Adrenal gland (tissue), 12 donors: ENCODE results near the gene DHRS7B. TPM values are rescaled to one million over a fixed set of nuclear protein-coding genes. Genes with fewer than 3 reads are reported as not detected.
"Not testable (repeated sequence)": the region's sequence is repeated elsewhere in the genome, so short reads cannot be mapped to it uniquely, and the experiment has no call there.

ENCODE experiments used
- DNase-seq, 7 donors: peaks; one replicate each; pipeline ENCODE4 v3.0.0-alpha.2; 2019 to 2020
- H3K27ac ChIP-seq, 5 donors: fragments of 200-600 bp; sonication (generic) in 4 of 5; 1 replicate in 3 of 5; 2 replicates in 2 of 5; pipeline versions ENCODE4 v1.5.1 to v1.8.0; 2016 to 2020; ENCODE audit warnings: mild to moderate bottlenecking in 1 of 5
- H3K27me3 ChIP-seq: fragments of 200-600 bp; 2 replicates; pipeline ENCODE4 v1.8.0; 2021
- H3K36me3 ChIP-seq, 2 donors: fragments of 200-600 bp; replicated peaks in 1 of 2; 1 replicate in 1 of 2; 2 replicates in 1 of 2; pipeline versions ENCODE4 v1.5.1 to v1.8.0; 2018 to 2022
- H3K4me1 ChIP-seq, 2 donors: fragments of 200-600 bp; replicated peaks in 1 of 2; 1 replicate in 1 of 2; 2 replicates in 1 of 2; pipeline versions ENCODE4 v1.5.1 to v1.8.0; 2018 to 2021
- H3K4me3 ChIP-seq, 4 donors: fragments of 200-600 bp; sonication (generic) in 3 of 4; one replicate each; pipeline ENCODE4 v1.5.1; 2016 to 2018
- H3K9me3 ChIP-seq, 3 donors: fragments of 200-600 bp; sonication (generic) in 1 of 3; replicated peaks in 1 of 3; 1 replicate in 2 of 3; 2 replicates in 1 of 3; pipeline versions ENCODE4 v1.5.1 to v1.8.0; 2016 to 2021
- CTCF ChIP-seq, 6 experiments: fragments of 450-650 bp in 4 of 6; fragments of 200-600 bp in 2 of 6; sonication (generic) in 1 of 6; IDR thresholded peaks; 1 replicate in 5 of 6; 2 replicates in 1 of 6; pipeline versions ENCODE4 v1.5.1 to v1.8.0; 2016 to 2021; ENCODE audit warnings: antibody characterized with exemption in 6 of 6, mild to moderate bottlenecking in 2 of 6, moderate library complexity in 1 of 6
- POLR2A ChIP-seq, 2 donors: fragments of 450-650 bp; IDR thresholded peaks; one replicate each; pipeline ENCODE4 v1.6.1; 2017; ENCODE audit warnings: antibody characterized with exemption in 2 of 2, mild to moderate bottlenecking in 2 of 2, moderate library complexity in 1 of 2
- WGBS, 4 donors: extraction: QIAGEN DNeasy Blood & Tissue Kit in 2 of 4; methylation state at CpG; one replicate each; pipeline versions ENCODE4 v1.1.5 to v1.1.7; 2013 to 2017; 5-methylcytosine and 5-hydroxymethylcytosine counted together
- intact Hi-C, 2 donors: fragments of 100-400 bp; cut with DNase I; formaldehyde crosslinking; loops; one replicate each; pipeline versions ENCODE4 v1.14.1 to v1.15.0; 2022 to 2023
- polyA plus RNA-seq, 3 donors: library from polyadenylated mRNA; stranded (reverse); fragments of 200-250 nt in 2 of 3; fragments of 350-450 nt in 1 of 3; fragmentation: Illumina TruSeq in 1 of 3; extraction: RNeasy Lipid Tissue Mini Kit (QIAGEN cat#74804) in 1 of 3; gene quantifications; one replicate each; pipeline ENCODE4 v1.2.3, GENCODE V29; 2013 to 2014
- total RNA-seq, 9 donors: library from RNA; depleted of rRNA in 4 of 9; stranded (reverse); fragments of >200 nt in 4 of 9; fragments of 120-200 nt in 1 of 9; fragmentation: NEBNext Ultra II Directional in 1 of 9; extraction: Animal tissue kit (Norgen Biotek cat#: 25700) in 1 of 9; gene quantifications; one replicate each; pipeline versions ENCODE4 v1.1.0 to v1.2.4, GENCODE V29; 2013 to 2023
- donor health status: healthy with polysubstance abuse.
- donor health status: Bipolar disorder and iron deficiency.
- donor health status: DM: yes; HTN: yes; CAD: no.
- donor health status: DM: no; HTN: no; CAD: no.
- donor health status: DM: no; HTN: no; CAD: no.
- donor health status: DM: yes; HTN: yes; CAD: no.

Gene DHRS7B
- total and polyA plus RNA-seq, 12 donors: 18.0 to 68.5 (median 40.8) TPM

- Histone ChIP-seq H3K4me3 (no peak overlapping the region), H3K27me3 (no peaks in the 10 kb centered on the region), H3K4me1 (no peaks in the 10 kb centered on the region), H3K9me3 (no peaks in the 10 kb centered on the region), H3K27ac (no peak overlapping the region), H3K36me3 (no peaks in the 10 kb centered on the region)
- no peak for TF ChIP-seq CTCF (IDR thresholded peaks at IDR 0.05)
- no peak for TF ChIP-seq POLR2A (IDR thresholded peaks at IDR 0.05)
- DNase-seq: no peak
- intact Hi-C loops: no loop called here
- WGBS, 4 donors: 74 to 89% (median 74%) methylated on average over 6 of the region's 6 CpGs
These were observed 14.1 kb downstream of the DHRS7B start for GRCh38 chr17:21140911-21141310.

GRCh38 chr17:21141331-21141730 lies 14.6 kb downstream of the DHRS7B start:
- Histone ChIP-seq H3K9me3 (no peaks in the 10 kb centered on the region), H3K27ac (no peak overlapping the region), H3K36me3 (no peaks in the 10 kb centered on the region), H3K4me1 (no peaks in the 10 kb centered on the region), H3K4me3 (no peak overlapping the region), H3K27me3 (no peaks in the 10 kb centered on the region)
- intact Hi-C loops: no loop called here
- no peak for DNase-seq
- WGBS, 4 donors: 97 to 98% (median 97%) methylated on average over 2 of the region's 2 CpGs
- TF ChIP-seq CTCF (IDR thresholded peaks at IDR 0.05) (no peak), POLR2A (IDR thresholded peaks at IDR 0.05) (no peak)

- H3K4me1 ChIP-seq, H3K36me3 ChIP-seq, H3K9me3 ChIP-seq, H3K4me3 ChIP-seq, DNase-seq, intact Hi-C loops, H3K27me3 ChIP-seq, H3K27ac ChIP-seq: not testable (repeated sequence)
- 83 to 90% (median 87%) methylated on average over 12 of the region's 12 CpGs for WGBS, 4 donors
These were observed 15.3 kb downstream of the DHRS7B start for GRCh38 chr17:21142065-21142464.

GRCh38 chr17:21143695-21144094 lies 16.9 kb downstream of the DHRS7B start:
- intact Hi-C loops: no loop called here
- TF ChIP-seq POLR2A (IDR thresholded peaks at IDR 0.05) (no peak), CTCF (IDR thresholded peaks at IDR 0.05) (no peak)
- H3K9me3 ChIP-seq: no peaks in the 10 kb centered on the region
- no peak overlapping the region for H3K4me3 ChIP-seq
- H3K4me1 ChIP-seq: no peaks in the 10 kb centered on the region
- H3K27ac ChIP-seq: no peak overlapping the region
- WGBS, 4 donors: 71 to 88% (median 83%) methylated on average over 3 of the region's 3 CpGs
- no peaks in the 10 kb centered on the region for H3K36me3 ChIP-seq
- no peaks in the 10 kb centered on the region for H3K27me3 ChIP-seq
- no peak for DNase-seq

GRCh38 chr17:21144299-21144698 lies 17.5 kb downstream of the DHRS7B start:
- intact Hi-C loops, H3K27ac ChIP-seq: not testable (repeated sequence)
- 76 to 96% (median 93%) methylated on average over 3 of the region's 3 CpGs for WGBS, 4 donors

More at GRCh38 chr17:21144299-21144698, 17.5 kb downstream of the DHRS7B start:
- not testable (repeated sequence) for DNase-seq, H3K27me3 ChIP-seq, H3K4me1 ChIP-seq, H3K9me3 ChIP-seq, H3K36me3 ChIP-seq, H3K4me3 ChIP-seq
